Duodenal mucosa (tissue), 2 donors: ENCODE measurements around the gene RAI14.

Experiments
- H3K27ac ChIP-seq: one replicate; pipeline ENCODE4 v1.7.0; 2013; ENCODE audit warnings: low read depth, low read length
- H3K27me3 ChIP-seq, 2 donors: one replicate each; pipeline ENCODE4 v1.7.0; 2013; ENCODE audit warnings: low read length in 2 of 2, control low read depth in 1 of 2; ENCODE audit not compliant: insufficient read depth in 2 of 2, control insufficient read depth in 1 of 2
- H3K36me3 ChIP-seq, 2 donors: one replicate each; pipeline ENCODE4 v1.7.0; 2013; ENCODE audit warnings: low read length in 2 of 2, control low read depth in 1 of 2; ENCODE audit not compliant: insufficient read depth in 2 of 2, control insufficient read depth in 1 of 2
- H3K4me1 ChIP-seq, 2 donors: one replicate each; pipeline ENCODE4 v1.7.0; 2013; ENCODE audit warnings: low read length in 2 of 2, control low read depth in 1 of 2; ENCODE audit not compliant: insufficient read depth in 2 of 2, control insufficient read depth in 1 of 2
- H3K4me3 ChIP-seq, 2 donors: one replicate each; pipeline ENCODE4 v1.7.0; 2013; ENCODE audit warnings: low read length in 2 of 2, low read depth in 1 of 2
- H3K9ac ChIP-seq, 2 donors: one replicate each; pipeline ENCODE4 v1.7.0; 2013; ENCODE audit warnings: low read length in 2 of 2, low read depth in 1 of 2
- H3K9me3 ChIP-seq, 2 donors: one replicate each; pipeline ENCODE4 v1.7.0; 2013; ENCODE audit warnings: low read length in 2 of 2, control low read depth in 1 of 2; ENCODE audit not compliant: control insufficient read depth in 1 of 2

RAI14 gene

GRCh38 chr5:34857161-34857560, 201.0 kb downstream of the RAI14 start:
- no peak overlapping the region for H3K4me3 ChIP-seq
- no peak overlapping the region for H3K9ac ChIP-seq
- no peaks in the 10 kb centered on the region for H3K36me3 ChIP-seq
- no peak overlapping the region for H3K27ac ChIP-seq
- no peaks in the 10 kb centered on the region for H3K9me3 ChIP-seq
- no peaks in the 10 kb centered on the region for H3K27me3 ChIP-seq
- no peaks in the 10 kb centered on the region for H3K4me1 ChIP-seq

- Histone ChIP-seq H3K9me3 (no peaks in the 10 kb centered on the region), H3K27ac (no peak overlapping the region), H3K9ac (no peak overlapping the region), H3K27me3 (no peaks in the 10 kb centered on the region), H3K4me3 (no peak overlapping the region), H3K36me3 (no peaks in the 10 kb centered on the region), H3K4me1 (no peaks in the 10 kb centered on the region)
Measured at GRCh38 chr5:34857894-34858293, 201.8 kb downstream of the RAI14 start.

- Histone ChIP-seq H3K9ac (no peak overlapping the region), H3K27me3 (no peaks in the 10 kb centered on the region), H3K4me1 (no peaks in the 10 kb centered on the region), H3K27ac (no peak overlapping the region), H3K36me3 (no peaks in the 10 kb centered on the region), H3K9me3 (no peaks in the 10 kb centered on the region), H3K4me3 (no peak overlapping the region)
Measured at GRCh38 chr5:34858790-34859189, 202.7 kb downstream of the RAI14 start.

- no peak overlapping the region for H3K27ac ChIP-seq
- H3K9me3 ChIP-seq = no peaks in the 10 kb centered on the region
- H3K9ac ChIP-seq = no peak overlapping the region
- H3K4me3 ChIP-seq = no peak overlapping the region
- no peaks in the 10 kb centered on the region for H3K4me1 ChIP-seq
- H3K27me3 ChIP-seq = no peaks in the 10 kb centered on the region
- no peaks in the 10 kb centered on the region for H3K36me3 ChIP-seq
Measured at GRCh38 chr5:34859253-34859652, 203.1 kb downstream of the RAI14 start.

- H3K9me3 ChIP-seq = no peaks in the 10 kb centered on the region
- no peak overlapping the region for H3K27ac ChIP-seq
Measured at GRCh38 chr5:34863946-34864345, 207.8 kb downstream of the RAI14 start.

GRCh38 chr5:34865091-34865490, 209.0 kb downstream of the RAI14 start:
- Histone ChIP-seq H3K27ac (no peak overlapping the region), H3K27me3 (no peaks in the 10 kb centered on the region), H3K9me3 (no peaks in the 10 kb centered on the region), H3K4me3 (no peak overlapping the region), H3K36me3 (no peaks in the 10 kb centered on the region), H3K9ac (no peak overlapping the region), H3K4me1 (no peaks in the 10 kb centered on the region)

More at GRCh38 chr5:34863946-34864345, 207.8 kb downstream of the RAI14 start:
- Histone ChIP-seq H3K36me3 (no peaks in the 10 kb centered on the region), H3K4me1 (no peaks in the 10 kb centered on the region), H3K27me3 (no peaks in the 10 kb centered on the region), H3K9ac (no peak overlapping the region), H3K4me3 (no peak overlapping the region)

GRCh38 chr5:34866989-34867471, 210.9 kb downstream of the RAI14 start:
- Histone ChIP-seq H3K36me3 (no peaks in the 10 kb centered on the region), H3K27ac (no peak overlapping the region), H3K4me3 (no peak overlapping the region), H3K4me1 (no peaks in the 10 kb centered on the region), H3K9me3 (no peaks in the 10 kb centered on the region), H3K9ac (no peak overlapping the region), H3K27me3 (no peaks in the 10 kb centered on the region)

GRCh38 chr5:34867660-34868059, 211.5 kb downstream of the RAI14 start:
- H3K27me3 ChIP-seq = no peaks in the 10 kb centered on the region
- H3K4me3 ChIP-seq = no peak overlapping the region
- no peaks in the 10 kb centered on the region for H3K9me3 ChIP-seq
- H3K36me3 ChIP-seq = no peaks in the 10 kb centered on the region
- H3K27ac ChIP-seq = no peak overlapping the region
- no peaks in the 10 kb centered on the region for H3K4me1 ChIP-seq
- no peak overlapping the region for H3K9ac ChIP-seq

GRCh38 chr5:34868791-34869190, 212.7 kb downstream of the RAI14 start:
- no peaks in the 10 kb centered on the region for H3K9me3 ChIP-seq
- no peak overlapping the region for H3K27ac ChIP-seq
- no peak overlapping the region for H3K4me3 ChIP-seq
- H3K4me1 ChIP-seq = no peaks in the 10 kb centered on the region
- no peaks in the 10 kb centered on the region for H3K36me3 ChIP-seq
- H3K27me3 ChIP-seq = no peaks in the 10 kb centered on the region
- H3K9ac ChIP-seq = no peak overlapping the region

- H3K9me3 ChIP-seq = no peaks in the 10 kb centered on the region
- no peak overlapping the region for H3K9ac ChIP-seq
- H3K4me1 ChIP-seq = no peaks in the 10 kb centered on the region
- no peaks in the 10 kb centered on the region for H3K36me3 ChIP-seq
- H3K27ac ChIP-seq = no peak overlapping the region
- H3K4me3 ChIP-seq = no peak overlapping the region
- H3K27me3 ChIP-seq = no peaks in the 10 kb centered on the region
Measured at GRCh38 chr5:34869256-34869655, 213.1 kb downstream of the RAI14 start.

- H3K36me3 ChIP-seq = no peaks in the 10 kb centered on the region
- H3K27me3 ChIP-seq = no peaks in the 10 kb centered on the region
- no peaks in the 10 kb centered on the region for H3K9me3 ChIP-seq
- H3K9ac ChIP-seq = no peak overlapping the region
- H3K4me3 ChIP-seq = no peak overlapping the region
- no peak overlapping the region for H3K27ac ChIP-seq
- no peaks in the 10 kb centered on the region for H3K4me1 ChIP-seq
Measured at GRCh38 chr5:34870382-34870781, 214.3 kb downstream of the RAI14 start.
